Transverse colon (tissue), 4 donors: ENCODE results near the gene SELE. TPM values are rescaled to one million over a fixed set of nuclear protein-coding genes. Genes with fewer than 3 reads are reported as not detected.

Source experiments
- DNase-seq: peaks from one replicate; pipeline ENCODE4 v3.0.0-alpha.2; 2019
- H3K27ac ChIP-seq, 4 donors: fragments of 200-600 bp; sonication (generic); 2 replicates each; pipeline ENCODE4 v1.5.1; 2016 to 2018; ENCODE audit warnings: inconsistent platforms in 4 of 4
- H3K27me3 ChIP-seq: fragments of 200-600 bp; sonication (generic); 2 replicates; pipeline ENCODE4 v1.5.1; 2017; ENCODE audit warnings: inconsistent platforms
- H3K36me3 ChIP-seq, 4 donors: fragments of 200-600 bp; sonication (generic); 2 replicates each; pipeline ENCODE4 v1.5.1; 2017 to 2019; ENCODE audit warnings: inconsistent platforms in 4 of 4
- H3K4me1 ChIP-seq, 4 donors: fragments of 200-600 bp; sonication (generic); 2 replicates each; pipeline ENCODE4 v1.5.1; 2017 to 2020; ENCODE audit warnings: inconsistent platforms in 4 of 4
- H3K4me3 ChIP-seq, 4 donors: fragments of 200-600 bp; sonication (generic); 1 replicate in 1 of 4; 2 replicates in 3 of 4; pipeline versions ENCODE4 v1.5.1 to v1.6.1; 2017 to 2019; ENCODE audit warnings: inconsistent platforms in 4 of 4
- H3K9me3 ChIP-seq, 2 donors: fragments of 200-600 bp; sonication (generic); 2 replicates each; pipeline ENCODE4 v1.5.1; 2017 to 2019; ENCODE audit warnings: inconsistent platforms in 2 of 2
- EP300 ChIP-seq: sonication (generic); formaldehyde crosslinking; IDR thresholded peaks from one replicate; pipeline ENCODE4 v1.6.1; 2017; ENCODE audit warnings: antibody characterized with exemption, low read depth
- POLR2A ChIP-seq: fragments of 450-650 bp; IDR thresholded peaks from one replicate; pipeline ENCODE4 v1.6.1; 2016; ENCODE audit warnings: antibody characterized with exemption, mild to moderate bottlenecking, moderate library complexity
- POLR2AphosphoS5 ChIP-seq, 3 donors: sonication (generic); formaldehyde crosslinking; IDR thresholded peaks; one replicate each; pipeline ENCODE4 v1.6.1; 2016; ENCODE audit warnings: antibody characterized with exemption in 3 of 3
- WGBS, 2 donors: methylation state at CpG; one replicate each; pipeline ENCODE4 v1.1.5; 2018; ENCODE audit warnings: low coverage in 1 of 2; 5-methylcytosine and 5-hydroxymethylcytosine counted together
- in situ Hi-C, 4 donors: fragments of 200-750 bp; cut with MboI; loops; one replicate each; pipeline versions ENCODE4 v1.15.0 to v1.15.1; 2017; ENCODE audit warnings: low sequenced_read_pairs in 3 of 4, low pct_ligation_motif_present in 1 of 4, low pct_unique_long_range_greater_than_20kb in 1 of 4
- intact Hi-C: fragments of 100-400 bp; cut with DNase I; formaldehyde crosslinking; loops from one replicate; pipeline ENCODE4 v1.15.1; 2023; ENCODE audit warnings: low total_unique reads
- total RNA-seq, 4 donors: library from RNA; depleted of rRNA; stranded (reverse); fragments of >200 nt; gene quantifications; one replicate each; pipeline ENCODE4 v1.1.0, GENCODE V29; 2016
- TF ChIP-seq, protein P1 (sequence below), 5 experiments: fragments of 200-600 bp in 3 of 5; fragments of 450-650 bp in 2 of 5; sonication (generic) in 3 of 5; IDR thresholded peaks; 1 replicate in 2 of 5; 2 replicates in 3 of 5; pipeline ENCODE4 v1.5.1; 2016 to 2017; ENCODE audit warnings: antibody characterized with exemption in 5 of 5, inconsistent platforms in 3 of 5, mild to moderate bottlenecking in 2 of 5, moderate library complexity in 1 of 5

The SELE gene
- total RNA-seq, 4 donors from 2014 or later, result 0.14 to 0.16 TPM; not detected in 2

DNA sequence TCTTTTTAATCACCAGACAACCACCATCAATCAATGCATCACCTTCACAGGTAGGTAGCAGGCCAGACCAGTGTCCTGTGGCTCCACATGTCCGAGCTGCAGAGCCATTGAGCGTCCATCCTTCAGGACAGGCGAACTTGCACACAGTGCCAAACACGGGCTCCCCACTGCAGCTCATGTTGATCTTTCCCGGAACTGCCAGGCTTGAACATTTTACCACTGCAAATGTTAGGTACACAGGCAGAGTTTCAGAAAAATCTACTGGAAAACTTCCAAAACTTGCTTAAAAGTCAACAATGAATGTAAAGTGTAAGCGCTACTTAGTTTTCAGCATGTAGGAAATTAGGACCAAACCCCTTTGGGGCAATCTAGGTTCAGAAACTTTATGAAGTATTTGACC, 6.6 kb downstream of the SELE start:
- peaks cover 0 to 16% (median 6%) of the 10 kb centered on the region in 4 donors for H3K4me1 ChIP-seq
- in situ Hi-C loops (no loop called here), intact Hi-C loops (no loop called here)
- 52 to 68% methylated on average over 6 of the region's 6 CpGs for WGBS, 2 donors
- H3K27ac ChIP-seq, result peak overlapping the region; percentile 31 to 61 (median 42)
- DNase-seq, result peak; percentile 21
- TF ChIP-seq, protein P1, sequence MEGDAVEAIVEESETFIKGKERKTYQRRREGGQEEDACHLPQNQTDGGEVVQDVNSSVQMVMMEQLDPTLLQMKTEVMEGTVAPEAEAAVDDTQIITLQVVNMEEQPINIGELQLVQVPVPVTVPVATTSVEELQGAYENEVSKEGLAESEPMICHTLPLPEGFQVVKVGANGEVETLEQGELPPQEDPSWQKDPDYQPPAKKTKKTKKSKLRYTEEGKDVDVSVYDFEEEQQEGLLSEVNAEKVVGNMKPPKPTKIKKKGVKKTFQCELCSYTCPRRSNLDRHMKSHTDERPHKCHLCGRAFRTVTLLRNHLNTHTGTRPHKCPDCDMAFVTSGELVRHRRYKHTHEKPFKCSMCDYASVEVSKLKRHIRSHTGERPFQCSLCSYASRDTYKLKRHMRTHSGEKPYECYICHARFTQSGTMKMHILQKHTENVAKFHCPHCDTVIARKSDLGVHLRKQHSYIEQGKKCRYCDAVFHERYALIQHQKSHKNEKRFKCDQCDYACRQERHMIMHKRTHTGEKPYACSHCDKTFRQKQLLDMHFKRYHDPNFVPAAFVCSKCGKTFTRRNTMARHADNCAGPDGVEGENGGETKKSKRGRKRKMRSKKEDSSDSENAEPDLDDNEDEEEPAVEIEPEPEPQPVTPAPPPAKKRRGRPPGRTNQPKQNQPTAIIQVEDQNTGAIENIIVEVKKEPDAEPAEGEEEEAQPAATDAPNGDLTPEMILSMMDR (IDR thresholded peaks at IDR 0.05), result no peak
- TF ChIP-seq POLR2A, result no peak
- no peak for TF ChIP-seq POLR2AphosphoS5 (IDR thresholded peaks at IDR 0.05)
- TF ChIP-seq EP300, result no peak
- H3K36me3 ChIP-seq, result no peaks in the 10 kb centered on the region
- no peak overlapping the region for H3K4me3 ChIP-seq
- H3K27me3 ChIP-seq, result no peaks in the 10 kb centered on the region
- no peaks in the 10 kb centered on the region for H3K9me3 ChIP-seq

DNA sequence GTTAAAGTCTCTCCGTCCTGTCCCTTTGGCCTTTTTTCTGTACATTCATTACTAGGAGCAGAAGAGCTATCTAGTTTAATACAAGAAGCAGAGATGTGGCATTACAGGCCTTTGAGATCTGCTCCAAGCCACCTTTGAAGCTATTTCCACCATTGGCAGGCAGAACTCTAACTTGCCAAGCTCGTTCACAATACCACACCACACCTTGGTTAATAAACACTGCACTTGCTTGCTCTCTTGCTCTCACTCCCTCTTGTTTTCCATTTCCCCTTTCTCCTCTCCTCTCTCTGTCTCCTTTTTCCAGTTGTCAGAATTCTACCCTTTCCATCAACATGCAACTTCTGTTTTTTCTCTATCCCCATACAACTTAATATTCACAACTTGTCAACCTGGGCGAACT, 7.0 kb downstream of the SELE start:
- Histone ChIP-seq H3K36me3 (no peaks in the 10 kb centered on the region), H3K27ac (peak overlapping the region; percentile 31 to 61 (median 42)), H3K9me3 (no peaks in the 10 kb centered on the region), H3K27me3 (no peaks in the 10 kb centered on the region), H3K4me1 (peaks cover 0 to 16% (median 6%) of the 10 kb centered on the region in 4 donors), H3K4me3 (no peak overlapping the region)
- in situ Hi-C loops (no loop called here), intact Hi-C loops (no loop called here)
- WGBS, 2 donors, result 56 to 63% methylated on average over 3 of the region's 3 CpGs
- TF ChIP-seq EP300, result no peak
- TF ChIP-seq POLR2A, result no peak
- TF ChIP-seq, protein P1 (IDR thresholded peaks at IDR 0.05), result no peak
- TF ChIP-seq POLR2AphosphoS5 (IDR thresholded peaks at IDR 0.05), result no peak
- DNase-seq, result peak; percentile 18

DNA sequence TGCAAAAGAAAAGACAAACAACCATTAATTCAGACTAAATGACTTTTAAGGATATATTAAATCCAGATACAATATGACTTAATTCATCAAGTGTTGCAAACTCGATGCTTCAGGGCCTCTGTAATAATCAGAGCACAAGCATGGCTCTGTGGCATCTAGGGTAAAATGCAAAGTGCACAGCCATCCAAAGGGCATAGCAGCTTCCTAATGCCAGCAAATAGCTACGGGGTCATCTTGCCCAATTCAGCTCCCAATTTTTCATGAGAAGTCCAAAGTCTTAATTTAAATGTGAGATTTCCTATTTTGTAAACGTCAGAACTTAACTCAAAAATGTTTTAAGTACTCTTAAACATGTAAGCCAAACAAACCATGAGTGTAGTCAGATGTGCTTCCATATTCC, 7.9 kb downstream of the SELE start:
- 59 to 67% methylated on average over 2 to 3 of the region's 3 CpGs for WGBS, 2 donors
- Histone ChIP-seq H3K9me3 (no peaks in the 10 kb centered on the region), H3K36me3 (no peaks in the 10 kb centered on the region), H3K4me3 (no peak overlapping the region), H3K4me1 (peaks cover 0 to 16% (median 6%) of the 10 kb centered on the region in 4 donors), H3K27me3 (no peaks in the 10 kb centered on the region), H3K27ac (no peak overlapping the region)
- DNase-seq, result no peak
- in situ Hi-C loops, result no loop called here
- intact Hi-C loops, result no loop called here
- TF ChIP-seq, protein P1 (IDR thresholded peaks at IDR 0.05), result no peak
- TF ChIP-seq POLR2AphosphoS5 (IDR thresholded peaks at IDR 0.05) (no peak), POLR2A (no peak), EP300 (no peak)

DNA sequence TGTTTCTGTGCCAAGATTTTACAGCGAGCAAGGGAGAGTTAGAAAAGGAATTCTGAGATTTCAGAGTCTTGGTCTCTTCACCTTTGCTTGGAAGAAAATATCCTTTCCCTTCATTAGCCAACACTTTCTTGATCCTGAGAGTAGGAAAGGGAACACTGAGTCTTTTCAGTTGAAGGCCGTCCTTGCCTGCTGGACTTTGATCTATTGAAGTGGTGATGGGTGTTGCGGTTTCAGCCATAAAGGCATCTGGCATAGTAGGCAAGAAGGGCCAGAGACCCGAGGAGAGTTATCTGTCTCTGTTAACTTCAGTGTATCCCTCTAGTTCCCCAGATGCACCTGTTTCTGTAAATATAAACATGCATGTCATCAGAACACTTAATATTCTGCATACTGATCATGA, 9.7 kb downstream of the SELE start:
- in situ Hi-C loops, result no loop called here
- peak; percentile 10 for DNase-seq
- intact Hi-C loops, result no loop called here

More for the DNA sequence above, 9.7 kb downstream of the SELE start:
- H3K9me3 ChIP-seq, result no peaks in the 10 kb centered on the region
- H3K36me3 ChIP-seq, result no peaks in the 10 kb centered on the region
- H3K4me3 ChIP-seq, result no peak overlapping the region
- no peaks in the 10 kb centered on the region for H3K27me3 ChIP-seq
- TF ChIP-seq POLR2A (no peak), EP300 (no peak), POLR2AphosphoS5 (IDR thresholded peaks at IDR 0.05) (no peak)
- TF ChIP-seq, protein P1 (IDR thresholded peaks at IDR 0.05), result no peak
- H3K4me1 ChIP-seq, result peaks cover 0 to 12% (median 5%) of the 10 kb centered on the region in 4 donors
- no peak overlapping the region for H3K27ac ChIP-seq
- 44 to 54% methylated on average over 3 to 4 of the region's 4 CpGs for WGBS, 2 donors
